Loucy (cell line): ENCODE data around the gene SLC38A3.

Experiments used
- H2AFZ ChIP-seq: fragments of 200-600 bp; sonication (generic); 2 replicates; pipeline ENCODE4 v1.6.0; 2016; ENCODE audit warnings: antibody characterized with exemption, mild to moderate bottlenecking, low read length, moderate library complexity
- H3F3A ChIP-seq: fragments of 200-600 bp; 2 replicates; pipeline ENCODE4 v1.6.0; 2016; ENCODE audit warnings: antibody characterized with exemption, low read depth, mild to moderate bottlenecking
- H3K27me3 ChIP-seq: fragments of 200-600 bp; sonication (generic); 2 replicates; pipeline ENCODE4 v1.6.1; 2014; ENCODE audit warnings: low read length, mild to moderate bottlenecking; ENCODE audit not compliant: insufficient read depth, poor library complexity, severe bottlenecking
- H3K36me3 ChIP-seq: fragments of 200-600 bp; sonication (generic); 2 replicates; pipeline ENCODE4 v1.6.1; 2016; ENCODE audit warnings: low read length; ENCODE audit not compliant: insufficient read depth
- H3K4me1 ChIP-seq: fragments of 200-600 bp; sonication (generic); 2 replicates; pipeline ENCODE4 v1.5.1; 2014; ENCODE audit warnings: low read length, mild to moderate bottlenecking; ENCODE audit not compliant: insufficient read depth, poor library complexity, severe bottlenecking
- H3K4me2 ChIP-seq: fragments of 200-600 bp; sonication (generic); 2 replicates; pipeline ENCODE4 v1.6.0; 2014; ENCODE audit warnings: antibody characterized with exemption, low read length, low read depth, mild to moderate bottlenecking; ENCODE audit not compliant: poor library complexity, severe bottlenecking
- H3K4me3 ChIP-seq: fragments of 200-600 bp; sonication (generic); 2 replicates; pipeline ENCODE4 v1.5.1; 2014; ENCODE audit warnings: low read length, mild to moderate bottlenecking, mixed read lengths; ENCODE audit not compliant: poor library complexity, severe bottlenecking
- H3K79me2 ChIP-seq: fragments of 200-600 bp; sonication (generic); 2 replicates; pipeline ENCODE4 v1.6.1; 2014; ENCODE audit warnings: low read length; ENCODE audit not compliant: insufficient read depth
- H3K9ac ChIP-seq: fragments of 200-600 bp; sonication (generic); 2 replicates; pipeline ENCODE4 v1.6.0; 2014; ENCODE audit warnings: mild to moderate bottlenecking, low read depth, low read length, moderate library complexity; ENCODE audit not compliant: poor library complexity, severe bottlenecking
- H3K9me2 ChIP-seq: fragments of 200-600 bp; sonication (generic); replicated peaks from 2 replicates; pipeline ENCODE4 v1.6.1; 2016; ENCODE audit warnings: low read depth, low read length, mixed read lengths
- H3K9me3 ChIP-seq: fragments of 200-600 bp; sonication (generic); 2 replicates; pipeline ENCODE4 v1.6.1; 2014; ENCODE audit warnings: mild to moderate bottlenecking, antibody characterized with exemption, low read length, low read depth; ENCODE audit not compliant: insufficient read depth
- H4K20me1 ChIP-seq: fragments of 200-600 bp; sonication (generic); 2 replicates; pipeline ENCODE4 v1.6.0; 2014; ENCODE audit warnings: antibody characterized with exemption, low read length, mild to moderate bottlenecking; ENCODE audit not compliant: insufficient read depth, poor library complexity, severe bottlenecking
- CTCF ChIP-seq: fragments of 200-600 bp; sonication (generic); conservative IDR thresholded peaks from 2 replicates; pipeline ENCODE4 v1.5.1; 2014; ENCODE audit warnings: mild to moderate bottlenecking, antibody characterized with exemption, low read length
- EZH2phosphoT487 ChIP-seq: fragments of 200-600 bp; IDR thresholded peaks from 2 replicates; pipeline ENCODE4 v1.6.1; 2018; ENCODE audit warnings: antibody characterized with exemption, mild to moderate bottlenecking, moderate library complexity, borderline replicate concordance

Gene SLC38A3

DNA sequence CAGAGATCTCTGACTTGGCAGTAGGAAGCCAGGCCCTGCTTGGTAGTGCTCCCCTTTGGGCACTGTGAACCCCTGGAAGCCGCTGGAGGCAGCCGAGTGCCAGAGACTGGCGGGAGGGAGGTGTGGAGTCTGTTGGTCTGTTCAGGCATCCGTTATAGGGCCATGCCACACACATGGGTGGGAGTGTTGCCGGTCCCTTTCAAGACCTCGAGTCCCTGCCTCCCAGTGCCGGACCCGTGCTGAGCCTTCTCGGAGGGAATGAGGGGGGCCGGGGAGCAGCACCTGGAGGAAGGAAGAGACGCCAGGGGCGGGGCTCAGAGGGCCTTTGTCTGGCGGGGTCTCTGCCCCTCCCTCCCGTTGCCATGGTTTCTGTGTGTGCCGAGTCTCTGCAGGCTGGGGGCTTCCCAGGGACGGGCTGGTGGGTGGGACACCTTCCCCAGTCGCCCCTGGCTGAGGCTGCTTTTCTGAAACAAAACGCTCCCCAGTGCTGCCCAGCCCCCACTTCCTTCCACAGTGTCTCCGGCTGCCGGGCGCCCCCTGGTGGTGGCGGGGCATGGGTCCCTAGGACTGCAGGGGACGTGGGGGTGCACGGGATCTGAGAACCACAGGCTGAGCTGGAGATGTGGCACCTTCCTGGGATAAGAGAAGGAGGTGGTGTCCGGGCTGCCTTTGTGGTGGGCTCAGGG is 40.9 kb downstream of the SLC38A3 start:
- peak; percentile 93 for TF ChIP-seq CTCF
- TF ChIP-seq EZH2phosphoT487, result no peak
- H3K9me3 ChIP-seq, result no peaks in the 10 kb centered on the region
- peak overlapping the region; percentile 75 for H3K4me3 ChIP-seq
- H3K4me2 ChIP-seq, result peak overlapping the region; percentile 86
- H3F3A ChIP-seq, result peaks cover 3% of the 10 kb centered on the region; the same call in 1 of the 2 replicates
- no peak overlapping the region for H2AFZ ChIP-seq
- H3K36me3 ChIP-seq, result peaks cover 38% of the 10 kb centered on the region; the same call in 1 of the 2 replicates
- peaks cover 95% of the 10 kb centered on the region for H4K20me1 ChIP-seq
- H3K79me2 ChIP-seq, result peaks cover 96% of the 10 kb centered on the region
- peak overlapping the region; percentile 66 for H3K9ac ChIP-seq
- no peaks in the 10 kb centered on the region for H3K9me2 ChIP-seq
- H3K27me3 ChIP-seq, result no peaks in the 10 kb centered on the region
- H3K4me1 ChIP-seq, result peaks cover 42% of the 10 kb centered on the region

DNA sequence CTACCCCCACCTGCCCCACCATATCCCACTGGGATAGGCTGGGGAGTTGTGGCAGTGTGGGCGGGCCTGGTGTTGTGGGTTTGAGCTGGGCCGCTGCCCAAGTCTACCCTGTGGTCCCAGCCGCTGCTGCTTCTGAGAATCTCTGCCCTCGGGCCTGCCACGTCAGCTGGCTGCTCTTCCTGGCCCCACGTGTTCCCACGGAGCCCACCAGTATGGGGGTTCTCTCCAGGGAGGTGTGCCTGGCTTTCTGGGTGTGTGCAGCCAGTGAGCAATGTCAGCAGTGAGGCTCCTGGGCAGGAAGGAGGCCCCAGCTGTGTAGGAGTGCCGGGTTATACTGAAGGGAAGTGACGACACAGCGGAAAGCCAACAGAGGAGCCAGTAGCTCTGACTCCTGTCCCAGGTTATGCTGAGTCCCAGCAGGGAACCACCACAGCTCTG is 41.5 kb downstream of the SLC38A3 start:
- peak overlapping the region; percentile 75 for H3K4me3 ChIP-seq
- no peaks in the 10 kb centered on the region for H3K27me3 ChIP-seq
- H2AFZ ChIP-seq, result no peak overlapping the region
- peaks cover 96% of the 10 kb centered on the region for H3K79me2 ChIP-seq
- no peaks in the 10 kb centered on the region for H3K9me3 ChIP-seq
- no peaks in the 10 kb centered on the region for H3K9me2 ChIP-seq
- H4K20me1 ChIP-seq, result peaks cover 95% of the 10 kb centered on the region
- H3K9ac ChIP-seq, result peak overlapping the region; percentile 66
- no peak for TF ChIP-seq EZH2phosphoT487
- no peak for TF ChIP-seq CTCF
- H3K4me1 ChIP-seq, result peaks cover 42% of the 10 kb centered on the region
- peaks cover 3% of the 10 kb centered on the region; the same call in 1 of the 2 replicates for H3F3A ChIP-seq
- peak overlapping the region; percentile 86 for H3K4me2 ChIP-seq
- H3K36me3 ChIP-seq, result peaks cover 43% of the 10 kb centered on the region; the same call in 1 of the 2 replicates

DNA sequence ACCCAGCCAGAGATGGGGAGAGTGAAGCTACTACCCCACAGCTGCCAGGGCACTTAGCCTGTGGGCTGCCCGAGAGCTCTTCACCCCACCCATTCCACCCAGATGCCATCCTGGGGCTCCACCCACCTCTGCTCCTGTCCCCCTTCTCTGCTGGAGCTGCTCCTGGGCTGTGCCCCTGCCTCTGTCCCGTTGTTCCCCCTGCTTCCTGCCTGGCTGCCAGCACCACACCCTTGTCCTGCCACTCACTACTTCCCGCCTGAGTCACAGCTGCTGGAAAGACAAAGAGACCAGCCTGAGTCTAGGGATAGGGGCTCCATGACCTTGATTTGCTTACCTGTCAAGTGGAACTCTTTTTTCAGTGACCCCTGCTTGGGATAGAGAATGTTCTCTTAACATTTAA is 43.3 kb downstream of the SLC38A3 start:
- no peak overlapping the region for H3K4me2 ChIP-seq
- peaks cover 3% of the 10 kb centered on the region; the same call in 1 of the 2 replicates for H3F3A ChIP-seq
- peaks cover 23% of the 10 kb centered on the region for H3K4me1 ChIP-seq
- peaks cover 85% of the 10 kb centered on the region for H4K20me1 ChIP-seq
- no peak overlapping the region for H3K4me3 ChIP-seq
- H3K9ac ChIP-seq, result no peak overlapping the region
- TF ChIP-seq CTCF (no peak), EZH2phosphoT487 (no peak)
- no peaks in the 10 kb centered on the region for H3K27me3 ChIP-seq
- H3K79me2 ChIP-seq, result peaks cover 94% of the 10 kb centered on the region
- peaks cover 60% of the 10 kb centered on the region; the same call in 1 of the 2 replicates for H3K36me3 ChIP-seq
- H2AFZ ChIP-seq, result no peak overlapping the region
- H3K9me2 ChIP-seq, result no peaks in the 10 kb centered on the region
- no peaks in the 10 kb centered on the region for H3K9me3 ChIP-seq
